HG02571 (cell line): ENCODE measurements around the gene PCDHA7.
"Not testable (repeated sequence)": the region's sequence is repeated elsewhere in the genome, so short reads cannot be mapped to it uniquely, and the experiment has no call there.

ENCODE experiments used
- ATAC-seq: cut with Tn5 transposase; IDR thresholded peaks from one replicate; pipeline ENCODE4 v1.9.1; 2021; ENCODE audit warnings: mild to moderate bottlenecking, moderate library complexity; ENCODE audit not compliant: unreplicated experiment

The PCDHA7 gene

GRCh38 chr5:140857177-140857986 is 23.3 kb downstream of the PCDHA7 start:
- ATAC-seq: no peak

GRCh38 chr5:140857987-140858240 is 23.8 kb downstream of the PCDHA7 start:
- no peak for ATAC-seq

- ATAC-seq: no peak
These were observed 28.6 kb downstream of the PCDHA7 start for GRCh38 chr5:140862441-140863295.

DNA sequence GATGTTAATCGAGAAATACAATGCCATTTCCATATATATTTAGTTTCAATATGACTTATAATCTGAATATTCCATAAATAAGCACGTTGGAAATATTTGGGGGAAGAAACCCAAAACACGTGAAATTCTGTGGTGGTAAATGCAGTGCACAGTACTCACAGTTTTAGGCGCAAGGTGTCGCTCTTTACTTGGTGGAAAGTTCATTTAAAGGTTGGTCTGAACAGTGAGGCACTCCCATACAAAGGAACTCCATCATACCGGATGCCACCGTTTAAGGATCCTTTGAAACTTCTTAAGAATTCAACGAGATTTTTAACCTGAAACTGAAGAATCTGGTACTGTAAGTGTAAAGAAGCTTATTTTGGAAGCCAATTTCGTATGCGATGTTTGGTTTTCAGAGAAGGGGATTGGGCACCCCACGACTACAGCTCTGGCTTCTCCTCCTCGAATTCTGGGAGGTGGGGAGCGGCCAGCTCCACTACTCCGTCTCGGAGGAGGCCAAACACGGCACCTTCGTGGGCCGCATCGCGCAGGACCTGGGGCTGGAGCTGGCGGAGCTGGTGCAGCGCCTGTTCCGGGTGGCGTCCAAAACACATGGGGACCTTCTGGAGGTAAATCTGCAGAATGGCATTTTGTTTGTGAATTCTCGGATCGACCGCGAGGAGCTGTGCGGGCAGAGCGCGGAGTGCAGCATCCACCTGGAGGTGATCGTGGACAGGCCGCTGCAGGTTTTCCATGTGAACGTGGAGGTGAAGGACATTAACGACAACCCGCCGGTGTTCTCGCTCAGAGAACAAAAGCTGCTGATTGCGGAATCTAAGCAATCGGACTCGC is 34.9 kb downstream of the PCDHA7 start, which contains the start of gene PCDHA11:
Gene PCDHA11, plus strand, starts transcription at position 237 of the 834 bp plus-strand sequence. Its CDS starts 147 bp downstream, at position 384.
- ATAC-seq: no peak

DNA sequence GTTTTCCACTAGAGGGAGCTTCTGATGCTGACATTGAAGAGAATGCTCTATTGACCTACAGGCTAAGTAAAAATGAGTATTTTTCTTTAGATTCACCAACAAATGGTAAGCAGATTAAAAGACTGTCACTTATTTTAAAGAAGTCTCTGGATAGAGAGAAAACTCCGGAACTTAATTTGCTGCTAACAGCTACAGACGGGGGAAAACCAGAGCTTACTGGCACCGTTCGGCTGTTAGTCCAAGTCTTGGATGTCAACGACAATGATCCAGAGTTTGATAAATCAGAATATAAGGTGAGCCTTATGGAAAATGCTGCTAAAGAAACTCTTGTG is 35.5 kb downstream of the PCDHA7 start:
- no peak for ATAC-seq

- no peak for ATAC-seq
These were observed 36.4 kb downstream of the PCDHA7 start for GRCh38 chr5:140870221-140871201.

DNA sequence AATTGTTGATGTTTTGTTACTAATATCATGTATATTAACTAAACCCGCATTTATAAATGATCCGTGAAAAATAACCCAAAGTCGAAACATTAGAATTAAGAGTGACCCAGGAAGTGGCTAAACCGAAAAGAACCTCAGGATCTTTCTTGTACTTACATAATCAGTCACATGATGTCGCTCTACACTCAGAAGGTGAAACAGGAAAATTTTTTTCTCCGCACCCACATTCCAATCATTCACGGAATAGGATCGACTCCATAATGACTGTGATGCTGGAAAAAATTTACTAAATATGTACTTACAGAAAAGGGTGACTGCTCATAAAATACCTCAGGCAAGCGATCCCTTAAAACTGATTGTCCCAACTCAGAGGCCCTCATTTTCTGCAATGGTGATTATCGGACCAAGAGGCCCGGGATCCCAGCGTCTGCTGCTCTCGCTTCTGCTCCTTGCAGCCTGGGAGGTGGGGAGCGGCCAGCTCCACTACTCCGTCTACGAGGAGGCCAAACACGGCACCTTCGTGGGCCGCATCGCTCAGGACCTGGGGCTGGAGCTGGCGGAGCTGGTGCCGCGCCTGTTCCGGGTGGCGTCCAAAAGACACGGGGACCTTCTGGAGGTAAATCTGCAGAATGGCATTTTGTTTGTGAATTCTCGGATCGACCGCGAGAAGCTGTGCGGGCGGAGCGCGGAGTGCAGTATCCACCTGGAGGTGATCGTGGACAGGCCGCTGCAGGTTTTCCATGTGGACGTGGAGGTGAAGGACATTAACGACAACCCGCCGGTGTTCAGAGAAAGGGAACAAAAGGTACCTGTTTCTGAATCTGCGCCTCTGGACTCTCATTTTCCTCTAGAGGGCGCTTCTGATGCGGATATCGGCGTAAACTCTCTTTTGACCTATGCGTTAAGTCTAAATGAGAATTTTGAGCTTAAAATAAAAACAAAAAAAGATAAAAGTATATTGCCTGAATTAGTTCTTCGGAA is 41.3 kb downstream of the PCDHA7 start, which contains the start of gene PCDHA12:
Gene PCDHA12, plus strand, starts transcription at position 224 of the 981 bp plus-strand sequence. Its CDS starts 165 bp downstream, at position 389.
- ATAC-seq: no peak

- ATAC-seq: not testable (repeated sequence)
These were observed 42.6 kb downstream of the PCDHA7 start for GRCh38 chr5:140876541-140877261.

DNA sequence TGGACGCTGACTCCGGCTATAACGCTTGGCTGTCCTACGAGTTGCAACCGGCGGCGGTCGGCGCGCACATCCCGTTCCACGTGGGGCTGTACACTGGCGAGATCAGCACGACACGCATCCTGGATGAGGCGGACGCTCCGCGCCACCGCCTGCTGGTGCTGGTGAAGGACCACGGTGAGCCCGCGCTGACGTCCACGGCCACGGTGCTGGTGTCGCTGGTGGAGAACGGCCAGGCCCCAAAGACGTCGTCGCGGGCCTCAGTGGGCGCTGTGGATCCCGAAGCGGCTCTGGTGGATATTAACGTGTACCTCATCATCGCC is 43.2 kb downstream of the PCDHA7 start:
- ATAC-seq: no peak

- no peak for ATAC-seq
These were observed 48.0 kb downstream of the PCDHA7 start, which contains the start of gene PCDHA13 for GRCh38 chr5:140881889-140882590. Gene PCDHA13 (plus strand): TSS chr5:140882124. CDS start chr5:140882269, 145 bp downstream.

- no peak for ATAC-seq
These were observed 48.5 kb downstream of the PCDHA7 start for GRCh38 chr5:140882591-140882899.

DNA sequence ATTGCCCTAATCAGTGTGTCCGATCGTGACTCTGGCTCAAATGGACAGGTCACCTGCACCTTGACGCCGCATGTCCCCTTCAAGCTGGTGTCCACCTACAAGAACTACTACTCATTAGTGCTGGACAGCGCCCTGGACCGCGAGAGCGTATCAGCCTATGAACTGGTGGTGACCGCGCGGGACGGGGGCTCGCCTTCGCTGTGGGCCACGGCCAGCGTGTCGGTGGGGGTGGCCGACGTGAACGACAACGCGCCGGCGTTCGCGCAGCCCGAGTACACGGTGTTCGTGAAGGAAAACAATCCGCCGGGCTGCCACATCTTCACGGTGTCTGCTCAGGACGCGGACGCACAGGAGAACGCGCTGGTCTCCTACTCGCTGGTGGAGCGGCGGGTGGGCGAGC is 49.3 kb downstream of the PCDHA7 start:
- ATAC-seq: no peak

- no peak for ATAC-seq
These were observed 50.0 kb downstream of the PCDHA7 start for GRCh38 chr5:140883927-140884697.
